ENCODE results near the gene WSCD2.

Gene WSCD2

GRCh38 chr12:108126990-108127501 lies 2.0 kb upstream of the WSCD2 start:
- DNase-seq (ENCODE audit: low spot score) = no peak

- DNase-seq (ENCODE audit: low spot score) = no peak
Observed at GRCh38 chr12:108127654-108128053, 1.4 kb upstream of the WSCD2 start.

DNA sequence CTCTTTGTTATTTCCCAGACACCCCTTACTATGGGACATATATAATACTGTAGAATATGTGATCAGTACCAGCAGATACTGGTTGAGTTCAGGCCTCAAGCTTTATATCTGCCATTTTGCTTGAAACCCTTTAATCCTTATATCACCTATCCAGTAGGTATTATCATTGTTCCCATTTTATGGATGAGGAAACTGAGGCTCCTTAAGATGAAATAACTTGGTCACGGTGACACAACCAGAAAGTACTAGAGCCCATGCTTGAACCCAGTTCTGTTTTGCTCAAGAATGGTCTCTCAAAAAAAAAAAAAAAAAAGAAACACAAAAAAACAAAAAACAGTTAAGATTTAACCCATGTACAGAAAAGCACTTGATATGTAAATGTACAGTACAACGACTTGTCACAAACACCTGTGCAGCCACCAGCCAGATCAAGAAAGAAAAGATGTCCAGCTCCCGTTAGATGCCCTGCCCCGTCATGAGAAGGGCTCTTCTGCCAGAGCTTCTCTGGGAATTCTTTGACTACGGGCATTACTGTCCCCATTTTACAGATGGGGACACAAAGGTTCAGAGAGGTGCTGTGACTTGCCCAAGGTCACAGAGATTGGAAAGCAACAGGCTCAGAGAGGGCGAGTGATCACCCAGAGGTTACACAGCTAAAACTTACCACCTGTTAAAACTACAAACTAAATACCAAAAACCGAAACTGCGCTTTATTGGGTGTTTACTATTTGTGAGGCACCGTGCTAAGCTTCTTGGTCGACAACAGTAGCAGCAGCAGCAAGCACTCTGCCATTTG lies 669 bp upstream of the WSCD2 start:
- DNase-seq (ENCODE audit: low spot score) = no peak

DNA sequence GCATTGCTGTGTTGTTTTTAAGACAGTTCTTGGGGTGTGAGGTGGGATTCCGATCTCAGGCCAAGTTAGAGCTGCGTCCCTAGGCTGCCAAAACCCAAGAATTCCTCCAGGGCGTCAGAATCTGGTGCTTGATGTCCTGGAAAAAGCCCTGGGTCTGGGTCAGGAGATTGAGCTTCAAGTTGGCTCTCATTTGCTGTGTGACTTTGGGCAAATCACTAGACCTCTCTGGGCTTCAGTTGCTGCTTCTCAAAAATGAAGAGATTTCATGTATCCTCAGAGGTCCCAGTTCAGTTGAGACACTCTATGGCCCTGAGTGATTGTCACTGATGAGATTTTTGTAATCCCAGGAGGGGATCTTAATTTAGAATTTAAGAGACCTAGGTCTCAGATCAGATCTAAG lies 1.9 kb downstream of the WSCD2 start:
- no peak for DNase-seq (ENCODE audit: low spot score)

DNA sequence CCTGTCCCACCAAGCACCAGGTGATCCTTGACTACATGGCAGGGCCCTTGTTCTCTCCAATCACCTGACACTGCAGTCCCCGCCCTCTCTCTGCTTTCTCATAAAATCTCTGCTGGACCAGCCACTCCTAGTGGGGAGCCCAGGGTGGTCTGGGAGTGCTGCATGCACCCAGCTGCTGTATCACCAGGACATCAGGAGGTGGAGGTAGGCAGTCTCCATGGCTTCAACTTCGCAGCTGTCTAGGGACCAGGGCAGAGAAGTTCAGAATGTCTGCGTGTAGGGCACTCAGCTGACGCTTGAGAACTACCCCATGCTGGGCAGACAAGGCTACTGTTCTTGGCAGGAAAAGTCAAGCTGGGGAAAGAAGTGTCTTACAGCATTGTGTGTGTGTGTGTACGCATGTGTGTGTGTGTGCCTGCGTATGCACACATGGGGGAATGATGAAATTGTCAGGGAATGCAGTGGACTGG lies 2.6 kb downstream of the WSCD2 start:
- no peak for DNase-seq (ENCODE audit: low spot score)

DNA sequence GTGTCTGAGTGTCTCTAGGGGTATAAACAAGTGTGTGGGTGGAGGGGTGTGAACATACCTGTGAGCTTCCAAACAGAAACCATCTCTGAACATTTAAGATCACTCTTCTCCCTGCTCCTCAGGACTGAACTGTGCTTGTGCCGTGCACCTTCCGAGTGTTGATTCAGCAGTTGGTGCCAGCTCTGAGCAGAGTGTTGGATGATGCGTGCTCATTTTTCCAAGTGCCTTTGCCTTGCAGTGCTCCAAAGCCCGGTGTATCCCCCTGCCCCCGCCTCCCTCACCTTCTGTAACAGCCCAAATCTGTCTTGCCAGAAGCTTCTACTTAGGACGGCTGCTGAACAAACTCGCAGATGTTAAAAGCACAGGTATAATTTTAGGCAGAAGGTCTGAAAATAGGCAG lies 4.4 kb downstream of the WSCD2 start:
- DNase-seq (ENCODE audit: low spot score) = no peak

- DNase-seq (ENCODE audit: low spot score) = no peak
Observed at GRCh38 chr12:108134744-108135143, 5.7 kb downstream of the WSCD2 start.

DNA sequence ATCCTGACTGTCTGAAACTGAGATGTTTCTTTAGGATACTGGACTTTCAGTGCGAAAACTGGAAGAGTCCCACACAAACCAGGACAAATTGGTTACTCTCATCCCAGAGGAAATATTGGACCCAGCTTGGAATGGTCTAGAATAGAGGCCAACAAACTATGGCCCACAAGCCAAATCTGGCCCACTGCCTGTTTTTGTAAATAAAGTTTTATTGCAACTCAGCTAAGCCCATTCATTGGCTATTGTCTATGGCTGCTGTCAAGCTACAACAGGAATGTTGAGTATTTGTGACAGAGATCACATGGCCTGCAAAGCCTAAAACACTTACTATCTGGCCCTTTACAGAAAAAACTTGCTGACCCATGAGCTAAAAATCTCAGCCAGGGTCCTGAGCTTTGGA lies 6.5 kb downstream of the WSCD2 start:
- no peak for DNase-seq (ENCODE audit: low spot score)

- DNase-seq (ENCODE audit: low spot score) = no peak
Observed at GRCh38 chr12:108136697-108137096, 7.6 kb downstream of the WSCD2 start.

DNA sequence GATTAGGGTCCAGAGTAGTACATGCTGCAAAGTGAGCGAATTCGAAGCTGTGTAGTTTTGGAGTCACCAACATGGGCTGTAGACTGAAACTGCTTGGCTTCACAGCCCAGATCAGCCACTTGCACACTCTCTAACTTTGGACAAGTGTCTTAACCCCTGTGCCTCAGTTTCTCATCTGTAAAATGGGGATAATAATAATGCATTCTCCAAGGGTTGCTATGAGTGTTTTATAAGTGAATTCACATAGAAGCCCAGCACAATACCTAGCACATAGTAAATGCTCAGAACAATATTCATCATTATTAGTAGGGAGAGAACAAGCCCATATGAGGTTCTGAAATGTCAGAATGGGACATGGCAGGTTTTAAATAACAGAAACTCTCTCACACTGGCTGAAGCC lies 10.4 kb downstream of the WSCD2 start:
- DNase-seq (ENCODE audit: low spot score) = no peak

DNA sequence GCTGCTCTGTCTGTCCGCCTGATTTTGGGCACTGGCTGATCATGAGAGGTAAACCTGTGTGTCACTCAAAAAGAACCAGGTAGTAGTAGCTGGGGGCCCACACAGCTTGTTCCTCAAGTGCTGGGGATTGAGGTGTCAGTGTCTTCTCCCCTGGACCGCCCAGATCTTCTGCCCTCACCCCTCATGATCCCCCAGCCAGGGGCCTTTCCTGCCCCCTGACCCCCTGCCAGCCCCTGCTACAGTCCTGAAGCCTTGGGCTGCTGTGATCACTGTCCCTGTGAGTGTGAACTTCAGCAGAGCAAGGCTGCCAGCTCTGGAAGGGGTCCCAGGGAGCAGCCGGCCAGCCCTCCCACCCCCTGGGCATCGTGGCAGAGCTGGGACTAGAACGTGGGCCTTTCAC lies 11.4 kb downstream of the WSCD2 start:
- no peak for DNase-seq (ENCODE audit: low spot score)

DNA sequence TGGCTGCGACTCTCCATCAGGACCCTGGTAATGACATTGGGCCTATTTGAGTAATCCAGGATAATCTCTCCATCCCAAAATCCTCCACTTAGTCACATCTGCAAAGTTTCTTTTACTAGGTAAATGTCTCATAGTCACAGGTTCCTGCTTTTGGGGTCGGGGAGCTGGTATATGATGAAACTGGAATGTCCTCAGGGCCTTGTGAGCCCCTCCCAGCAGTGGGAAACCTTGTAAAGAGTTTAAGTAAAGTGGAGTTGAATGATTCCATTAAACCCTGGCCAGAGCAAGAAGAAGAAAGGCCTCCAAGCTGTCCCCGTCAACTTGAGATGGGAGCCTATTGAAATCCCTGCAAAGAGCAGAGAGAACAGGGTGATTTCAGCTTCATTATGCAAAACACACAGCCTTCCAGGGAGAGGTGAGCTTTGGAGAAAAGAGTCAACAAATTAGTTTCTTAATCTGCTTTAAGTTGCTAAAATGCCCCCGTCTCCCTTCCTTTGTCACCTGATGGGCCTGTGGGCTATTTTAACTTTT lies 12.6 kb downstream of the WSCD2 start:
- DNase-seq (ENCODE audit: low spot score) = no peak

DNA sequence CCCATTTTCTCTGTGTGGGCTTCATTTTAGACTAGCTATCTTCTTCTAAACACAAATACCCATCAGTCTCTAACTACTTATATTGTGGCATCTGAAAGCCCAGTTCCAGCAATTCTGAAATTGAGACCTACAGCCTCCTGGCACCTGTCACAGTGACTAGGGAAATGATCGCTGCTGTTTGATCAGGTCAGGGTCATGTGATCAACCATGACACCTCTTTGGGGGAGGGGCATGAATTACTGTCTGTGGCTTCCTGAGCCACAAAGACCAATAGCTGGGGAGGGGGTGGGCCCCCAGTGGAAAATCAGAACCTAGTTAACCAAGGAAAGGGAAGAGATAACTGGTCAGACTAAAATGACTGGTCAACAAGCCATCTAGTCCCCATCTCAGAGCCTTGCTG lies 14.1 kb downstream of the WSCD2 start:
- no peak for DNase-seq (ENCODE audit: low spot score)

- no peak for DNase-seq (ENCODE audit: low spot score)
Observed at GRCh38 chr12:108144080-108144479, 15.0 kb downstream of the WSCD2 start.

DNA sequence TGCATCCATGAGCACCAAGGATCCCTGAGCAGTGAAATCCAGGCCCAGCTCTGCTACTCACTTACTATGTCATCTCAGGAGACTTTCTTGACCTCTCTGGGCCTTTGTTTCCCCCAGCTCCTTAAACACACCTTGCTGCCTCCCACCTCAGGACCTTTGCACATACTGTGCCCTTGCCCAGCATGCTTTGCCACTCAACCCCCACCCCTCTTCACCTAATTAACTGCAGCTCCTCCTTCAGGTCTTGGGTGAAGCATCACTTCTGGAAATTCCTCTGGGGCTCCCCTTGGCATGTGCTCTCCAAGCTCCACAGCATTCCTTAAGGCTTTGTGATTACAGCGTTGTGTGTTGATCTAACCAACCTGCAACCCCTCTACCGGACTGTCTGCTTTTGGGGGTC lies 15.9 kb downstream of the WSCD2 start:
- DNase-seq (ENCODE audit: low spot score) = no peak

- DNase-seq (ENCODE audit: low spot score) = no peak
Observed at GRCh38 chr12:108146035-108146893, 17.2 kb downstream of the WSCD2 start.

DNA sequence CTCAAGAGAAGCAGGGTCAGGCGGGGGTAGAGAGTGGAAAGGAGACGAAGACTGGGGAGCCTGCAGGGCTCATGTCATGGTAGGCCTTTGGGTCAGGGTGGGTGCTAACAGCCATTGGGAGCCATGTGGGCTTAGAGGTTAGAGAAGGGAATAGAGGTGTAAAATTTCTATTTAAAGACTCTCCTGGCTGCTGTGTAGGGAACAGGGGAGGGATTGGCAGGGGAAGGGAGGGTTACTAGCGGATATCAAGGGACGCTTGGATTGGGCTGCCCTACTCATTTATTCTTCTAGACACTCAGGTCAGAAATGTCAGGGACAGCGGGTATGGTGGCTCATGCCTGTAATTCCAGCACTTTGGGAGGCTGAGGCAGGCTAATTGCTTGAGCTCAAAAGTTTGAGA lies 18.2 kb downstream of the WSCD2 start:
- no peak for DNase-seq (ENCODE audit: low spot score)

- no peak for DNase-seq (ENCODE audit: low spot score)
Observed at GRCh38 chr12:108148521-108149074, 19.5 kb downstream of the WSCD2 start.

- no peak for DNase-seq (ENCODE audit: low spot score)
Observed at GRCh38 chr12:108150436-108150835, 21.3 kb downstream of the WSCD2 start.

GRCh38 chr12:108151533-108152169 lies 22.6 kb downstream of the WSCD2 start:
- no peak for DNase-seq (ENCODE audit: low spot score)

DNA sequence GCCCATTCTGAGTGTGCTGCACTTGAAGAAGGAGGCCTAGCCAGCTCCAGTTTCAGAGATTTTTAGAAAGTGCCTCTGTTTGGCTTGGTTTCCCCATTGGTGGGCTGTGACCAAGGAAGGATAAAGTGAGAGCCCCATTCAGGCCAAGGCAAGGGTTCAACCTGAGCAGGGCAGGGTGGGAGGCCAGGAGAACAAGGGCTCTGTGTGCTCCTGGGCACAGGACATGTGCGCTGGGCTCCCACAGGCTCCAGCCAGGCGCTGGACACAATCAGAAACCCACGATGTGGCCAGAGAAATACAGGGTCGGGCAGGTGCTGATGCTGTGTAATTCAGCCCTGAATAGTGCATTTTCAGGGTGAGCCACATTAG lies 23.1 kb downstream of the WSCD2 start:
- no peak for DNase-seq (ENCODE audit: low spot score)

DNA sequence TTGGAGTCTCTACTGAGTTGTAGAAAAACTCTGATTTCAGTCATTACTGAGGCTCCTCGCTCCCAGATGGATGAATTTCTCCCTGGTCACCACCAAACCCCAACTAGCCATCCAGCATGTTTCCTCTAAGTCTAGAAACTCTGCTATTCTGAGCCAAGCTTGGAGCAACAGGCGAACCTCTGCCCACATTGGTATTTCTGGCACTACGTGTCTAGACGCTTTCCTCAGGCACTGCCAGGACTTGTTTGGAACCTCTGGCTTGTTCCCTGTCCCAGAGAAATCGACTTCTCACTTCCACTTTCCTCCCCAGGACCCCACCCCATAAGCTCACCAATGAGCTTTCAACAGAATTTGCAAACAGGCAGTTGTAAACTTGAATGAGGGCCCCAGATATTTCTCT lies 27.6 kb downstream of the WSCD2 start:
- DNase-seq (ENCODE audit: low spot score) = no peak
